K562 (cell line): Measurements from ENCODE around the gene FAM24A. TPM values are rescaled to one million over a fixed set of nuclear protein-coding genes. Genes with fewer than 3 reads are reported as not detected.

Experiments
- ATF6 ChIP-seq: sonication (generic); formaldehyde crosslinking; IDR thresholded peaks from 2 replicates; pipeline ENCODE4 v1.4.0; 2020; ENCODE audit warnings: mild to moderate bottlenecking, missing genetic modification reagents
- ATF7 ChIP-seq: fragments of 450-650 bp; IDR thresholded peaks from 2 replicates; pipeline ENCODE4 v1.7.1; 2014; ENCODE audit warnings: mild to moderate bottlenecking, moderate library complexity
- CBX3 ChIP-seq, 2 experiments: IDR thresholded peaks; 1 replicate in 1 of 2; 2 replicates in 1 of 2; pipeline ENCODE4 v1.6.1; 2012; ENCODE audit warnings: inconsistent platforms in 2 of 2, low read length in 2 of 2, borderline replicate concordance in 1 of 2, control low read depth in 1 of 2
- CCNT2 ChIP-seq: IDR thresholded peaks from 2 replicates; pipeline ENCODE4 v1.6.1; 2011; ENCODE audit warnings: borderline replicate concordance, low read depth, mild to moderate bottlenecking, moderate library complexity, mixed read lengths, low read length; ENCODE audit not compliant: insufficient read length; ENCODE audit errors: extremely low read depth
- FOXP1 ChIP-seq: sonication (generic); formaldehyde crosslinking; IDR thresholded peaks from 2 replicates; pipeline ENCODE4 v1.8.0; 2022; ENCODE audit warnings: mild to moderate bottlenecking, missing genetic modification reagents
- GABPA ChIP-seq: fragments of 200-800 bp; sonication (Bioruptor generic); conservative IDR thresholded peaks from 2 replicates; pipeline ENCODE4 v1.6.1; 2016; ENCODE audit warnings: low read depth, missing genetic modification characterization, missing compliant biosample characterization
- MXI1 ChIP-seq: IDR thresholded peaks from 2 replicates; pipeline ENCODE4 v1.6.1; 2011; ENCODE audit warnings: low read depth, mild to moderate bottlenecking, improper control_type of control experiment, low read length
- MYC ChIP-seq, 2 experiments: fragments of 250-450 bp in 1 of 2; sonication (Bioruptor Pico) in 1 of 2; IDR thresholded peaks; 2 replicates each; pipeline versions ENCODE4 v1.5.1 to v1.6.1; 2012 to 2021; ENCODE audit warnings: low read depth in 2 of 2, borderline replicate concordance in 1 of 2, improper control_type of control experiment in 1 of 2, low read length in 1 of 2, mild to moderate bottlenecking in 1 of 2, moderate library complexity in 1 of 2
- NCOA2 ChIP-seq, 2 experiments: fragments of 450-650 bp; IDR thresholded peaks; 2 replicates each; pipeline ENCODE4 v1.6.1; 2018; ENCODE audit warnings: mild to moderate bottlenecking in 2 of 2, moderate library complexity in 1 of 2; ENCODE audit not compliant: partially characterized antibody in 2 of 2
- NCOA6 ChIP-seq: fragments of 450-650 bp; IDR thresholded peaks from 2 replicates; pipeline ENCODE4 v1.6.1; 2017; ENCODE audit warnings: mild to moderate bottlenecking
- NR2C2 ChIP-seq, 2 experiments: fragments of 200-800 bp in 1 of 2; sonication (Bioruptor generic) in 1 of 2; sonication (generic) in 1 of 2; formaldehyde crosslinking in 1 of 2; IDR thresholded peaks; 2 replicates each; pipeline versions ENCODE4 v1.6.1 to v1.8.0; 2016 to 2022; ENCODE audit warnings: mild to moderate bottlenecking in 1 of 2, missing compliant biosample characterization in 1 of 2, missing genetic modification characterization in 1 of 2, missing genetic modification reagents in 1 of 2
- NRF1 ChIP-seq, 2 experiments: fragments of 450-650 bp; IDR thresholded peaks in 1 of 2; conservative IDR thresholded peaks in 1 of 2; 2 replicates each; pipeline ENCODE4 v1.6.1; 2014; ENCODE audit warnings: mild to moderate bottlenecking in 2 of 2
- PRMT5 ChIP-seq: sonication (generic); formaldehyde crosslinking; IDR thresholded peaks from 2 replicates; pipeline ENCODE4 v1.5.0; 2020; ENCODE audit warnings: missing genetic modification reagents
- RHOXF2B ChIP-seq: fragments of 250-450 bp; sonication (Bioruptor Pico); conservative IDR thresholded peaks from 2 replicates; pipeline ENCODE4 v1.5.1; 2021
- SAFB2 ChIP-seq: fragments of 200-400 bp; formaldehyde crosslinking; IDR thresholded peaks from 2 replicates; pipeline ENCODE4 v1.6.1; 2018; ENCODE audit warnings: borderline replicate concordance, low read length, low read depth, moderate library complexity; ENCODE audit not compliant: severe bottlenecking
- SAP30 ChIP-seq: fragments of 200-600 bp; sonication (generic); IDR thresholded peaks from 2 replicates; pipeline ENCODE4 v1.6.1; 2012; ENCODE audit warnings: borderline replicate concordance, low read depth, mild to moderate bottlenecking, moderate library complexity, low read length, control low read depth, inconsistent platforms; ENCODE audit not compliant: insufficient read depth, poor library complexity, severe bottlenecking
- SIN3A ChIP-seq, 2 experiments: fragments of 150-350 bp in 1 of 2; IDR thresholded peaks; 2 replicates each; pipeline ENCODE4 v1.6.1; 2011 to 2016; ENCODE audit warnings: borderline replicate concordance in 2 of 2, low read depth in 2 of 2, low read length in 2 of 2, mild to moderate bottlenecking in 2 of 2, moderate library complexity in 2 of 2; ENCODE audit not compliant: control insufficient read depth in 1 of 2
- SMARCC2 ChIP-seq: fragments of 450-650 bp; IDR thresholded peaks from 2 replicates; pipeline ENCODE4 v1.6.1; 2017; ENCODE audit warnings: antibody characterized with exemption, moderate library complexity, mild to moderate bottlenecking, low read depth
- ZNF408 ChIP-seq: fragments of 250-450 bp; sonication (Bioruptor Pico); IDR thresholded peaks from 2 replicates; pipeline ENCODE4 v1.4.0; 2020; ENCODE audit warnings: low read depth, mild to moderate bottlenecking, moderate library complexity
- polyA plus RNA-seq, 8 experiments: library from polyadenylated mRNA; depleted of rRNA in 4 of 8; stranded (reverse) in 5 of 8; unstranded in 3 of 8; fragments of >200 nt; fragmentation: Nextera tagmentation in 2 of 8; fragmentation: Illumina TruSeq in 1 of 8; extraction: Ambion mirVana in 2 of 8; extraction: Trizol in 1 of 8; gene quantifications; 2 replicates each; pipeline versions ENCODE4 v1.2.1 to v1.2.3, GENCODE V29; 2011 to 2014; ENCODE audit warnings: inconsistent platforms in 1 of 8, missing spikeins in 1 of 8
- total RNA-seq, 7 experiments: library from RNA; depleted of rRNA in 6 of 7; stranded (reverse); fragments of >200 nt in 6 of 7; fragmentation: Illumina TruSeq in 2 of 7; extraction: Trizol in 2 of 7; gene quantifications; 2 replicates each; pipeline versions ENCODE4 v1.2.1 to v1.2.3, GENCODE V29; 2011 to 2021; ENCODE audit warnings: low replicate concordance in 1 of 7
- TF ChIP-seq, protein P1 (sequence below): fragments of 450-650 bp; IDR thresholded peaks from 2 replicates; pipeline ENCODE4 v1.6.1; 2016

The FAM24A gene
- total and polyA plus RNA-seq, 9 of the 15 experiments (the other 6 are each of a cell fraction or from before 2014, with no cell fraction given), result not detected

- TF ChIP-seq ATF6 (CRISPR knock-in tag), result peak; percentile 47; the same call in 1 of the 2 replicates
- no peak for TF ChIP-seq RHOXF2B (CRISPR knock-in tag)
- TF ChIP-seq ZNF408 (CRISPR knock-in tag), result no peak
- TF ChIP-seq SMARCC2, result no peak
- TF ChIP-seq SAP30, result peak; percentile 66
- TF ChIP-seq, protein P1, sequence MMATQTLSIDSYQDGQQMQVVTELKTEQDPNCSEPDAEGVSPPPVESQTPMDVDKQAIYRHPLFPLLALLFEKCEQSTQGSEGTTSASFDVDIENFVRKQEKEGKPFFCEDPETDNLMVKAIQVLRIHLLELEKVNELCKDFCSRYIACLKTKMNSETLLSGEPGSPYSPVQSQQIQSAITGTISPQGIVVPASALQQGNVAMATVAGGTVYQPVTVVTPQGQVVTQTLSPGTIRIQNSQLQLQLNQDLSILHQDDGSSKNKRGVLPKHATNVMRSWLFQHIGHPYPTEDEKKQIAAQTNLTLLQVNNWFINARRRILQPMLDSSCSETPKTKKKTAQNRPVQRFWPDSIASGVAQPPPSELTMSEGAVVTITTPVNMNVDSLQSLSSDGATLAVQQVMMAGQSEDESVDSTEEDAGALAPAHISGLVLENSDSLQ, result no peak
- peak; percentile 99 for TF ChIP-seq NRF1 (conservative IDR thresholded peaks at IDR 0.05 in 1 of 2, IDR thresholded peaks at IDR 0.05 in 1 of 2)
- TF ChIP-seq CCNT2, result no peak
- TF ChIP-seq CBX3 (IDR thresholded peaks at IDR 0.05; ENCODE audit: borderline replicate concordance in 1 of 2, low read length in 2 of 2), result 0 out of 3 replicates have a peak, but pooled peaks of 1 of the 2 experiments have one; percentile 14
- TF ChIP-seq SIN3A (IDR thresholded peaks at IDR 0.05; ENCODE audit: borderline replicate concordance in 2 of 2, control insufficient read depth in 1 of 2, low read depth in 2 of 2, low read length in 2 of 2), result peak; percentile 39 to 63; a peak in 3 of 4 replicates
- 0 out of 2 replicates have a peak, but pooled peaks have one; percentile 20 for TF ChIP-seq MXI1
- peak; percentile 79 for TF ChIP-seq MYC (IDR thresholded peaks at IDR 0.05; ENCODE audit: low read depth, low read length)
- no peak for TF ChIP-seq MYC (CRISPR knock-in tag; IDR thresholded peaks at IDR 0.05; ENCODE audit: borderline replicate concordance, low read depth)
- no peak for TF ChIP-seq SAFB2
- TF ChIP-seq NCOA6, result peak; percentile 86
- TF ChIP-seq GABPA, result no peak; the same call in 1 of the 2 replicates
- peak; percentile 83 for TF ChIP-seq ATF7
- no peak for TF ChIP-seq PRMT5 (CRISPR knock-in tag)
- no peak for TF ChIP-seq NR2C2 (CRISPR knock-in tag; IDR thresholded peaks at IDR 0.05)
- peak; percentile 59; the same call in 1 of the 2 replicates for TF ChIP-seq NR2C2 (tag; IDR thresholded peaks at IDR 0.05)
- TF ChIP-seq FOXP1 (CRISPR knock-in tag), result no peak
- no peak for TF ChIP-seq NCOA2 (IDR thresholded peaks at IDR 0.05; ENCODE audit: partially characterized antibody in 2 of 2)
Measured at GRCh38 chr10:122879339-122880273, 30.8 kb upstream of the FAM24A start, which contains the start of gene FAM24B (continued).
